K562 (cell line): ENCODE measurements around the gene GSDME. TPM values are rescaled to one million over a fixed set of nuclear protein-coding genes. Genes with fewer than 3 reads are reported as not detected.

ENCODE experiments used
- ATAC-seq: fragments of 200-7000 bp; cut with Tn5 transposase; 3 replicates; pipeline ENCODE4 v1.9.1; 2020; ENCODE audit warnings: moderate library complexity
- BruUV-seq: library from RNA; stranded (reverse); fragments of 400-500 nt; replicated peaks from 2 replicates; lab custom pipeline; 2021; lab: Mats Ljungman, UMichigan
- CTCF ChIA-PET: fragments of 300-600 bp; formaldehyde crosslinking; extraction: SDS; loops from one replicate; lab custom pipeline; 2021; ENCODE audit warnings: low intra/inter-chr PET ratio; lab: Yijun Ruan, JAX
- POLR2A ChIA-PET: fragments of 300-600, 350-650 bp; sonication (Branson Sonifier 250); formaldehyde crosslinking; extraction: SDS; loops from one replicate; lab custom pipeline; 2021; ENCODE audit warnings: antibody characterized with exemption, inconsistent platforms; lab: Yijun Ruan, JAX
- DNase-seq, 4 experiments: peaks; one replicate each; pipeline versions ENCODE4 v3.0.0 to v3.0.0-alpha.2; 2011 to 2018; ENCODE audit warnings: low spot score in 3 of 4, mixed read lengths in 3 of 4; ENCODE audit errors: extremely low read depth in 1 of 4
- FAIRE-seq: peaks from 2 replicates; lab custom pipeline; 2011; peaks lifted over from hg19 to GRCh38; lab: Jason Lieb, UNC
- H2AFZ ChIP-seq: 2 replicates; pipeline ENCODE4 v1.6.0; 2011; ENCODE audit warnings: low read depth, low read length, control low read depth, inconsistent platforms
- H3K27ac ChIP-seq: fragments of 200-600 bp; 3 replicates; pipeline ENCODE4 v1.8.0; 2011; ENCODE audit warnings: low read depth, mild to moderate bottlenecking, control low read depth, inconsistent platforms, low read length, moderate library complexity, mixed read lengths; ENCODE audit errors: extremely low read depth
- H3K27me3 ChIP-seq, 2 experiments: fragments of 300-600 bp in 1 of 2; 2 replicates in 1 of 2; 3 replicates in 1 of 2; pipeline versions ENCODE4 v1.6.0 to v1.8.0; 2011; ENCODE audit warnings: inconsistent platforms in 2 of 2, low read length in 2 of 2, mild to moderate bottlenecking in 1 of 2, mixed read lengths in 1 of 2, moderate library complexity in 1 of 2; ENCODE audit not compliant: control insufficient read depth in 2 of 2, insufficient read depth in 2 of 2
- H3K36me3 ChIP-seq: fragments of 300-600 bp; 3 replicates; pipeline ENCODE4 v1.8.0; 2011; ENCODE audit warnings: mild to moderate bottlenecking, low read length, inconsistent platforms; ENCODE audit not compliant: control insufficient read depth, insufficient read depth
- H3K4me1 ChIP-seq, 2 experiments: fragments of 200-600 bp in 1 of 2; replicated peaks in 1 of 2; 2 replicates in 1 of 2; 3 replicates in 1 of 2; pipeline versions ENCODE4 v1.5.1 to v1.8.0; 2011; ENCODE audit warnings: inconsistent platforms in 2 of 2, low read length in 2 of 2, mild to moderate bottlenecking in 1 of 2, mixed read lengths in 1 of 2, moderate library complexity in 1 of 2; ENCODE audit not compliant: control insufficient read depth in 2 of 2, insufficient read depth in 2 of 2
- H3K4me2 ChIP-seq: 2 replicates; pipeline ENCODE4 v1.6.1; 2011; ENCODE audit warnings: low read length, control low read depth, inconsistent platforms, mixed read lengths; ENCODE audit not compliant: insufficient read depth
- H3K4me3 ChIP-seq: fragments of 200-600 bp; sonication (generic), shearing (Covaris generic); 2 replicates; pipeline ENCODE4 v1.5.1; 2016; ENCODE audit warnings: control low read depth, inconsistent platforms
- H3K79me2 ChIP-seq: fragments of 200-600 bp; 3 replicates; pipeline ENCODE4 v1.8.0; 2011; ENCODE audit warnings: low read length, inconsistent platforms; ENCODE audit not compliant: control insufficient read depth, insufficient read depth
- H3K9ac ChIP-seq, 2 experiments: 2 replicates each; pipeline versions ENCODE4 v1.6.0 to v1.6.1; 2011; ENCODE audit warnings: low read depth in 2 of 2, low read length in 2 of 2, control low read depth in 1 of 2, inconsistent platforms in 1 of 2, mild to moderate bottlenecking in 1 of 2, mixed read lengths in 1 of 2; ENCODE audit not compliant: insufficient read depth in 1 of 2
- H3K9me1 ChIP-seq: one replicate; pipeline ENCODE4 v1.6.0; 2011; ENCODE audit warnings: inconsistent platforms, mild to moderate bottlenecking, low read length, moderate library complexity; ENCODE audit not compliant: control insufficient read depth, insufficient read depth
- H3K9me3 ChIP-seq: replicated peaks from 2 replicates; pipeline ENCODE4 v1.5.1; 2011; ENCODE audit warnings: low read depth, low read length, inconsistent platforms; ENCODE audit not compliant: control insufficient read depth, insufficient read depth
- H4K20me1 ChIP-seq: replicated peaks from 2 replicates; pipeline ENCODE4 v1.6.1; 2011; ENCODE audit warnings: low read length, inconsistent platforms, mixed read lengths; ENCODE audit not compliant: control insufficient read depth, insufficient read depth
- BRCA1 ChIP-seq, 2 experiments: fragments of 450-650 bp in 1 of 2; sonication (generic) in 1 of 2; formaldehyde crosslinking in 1 of 2; IDR thresholded peaks; 2 replicates each; pipeline versions ENCODE4 v1.5.0 to v1.6.1; 2017 to 2020; ENCODE audit warnings: mild to moderate bottlenecking in 1 of 2, missing genetic modification reagents in 1 of 2
- CXXC5 ChIP-seq: fragments of 250-450 bp; sonication (Bioruptor Pico); IDR thresholded peaks from 2 replicates; pipeline ENCODE4 v1.8.0; 2022; ENCODE audit warnings: inconsistent platforms, mild to moderate bottlenecking, moderate library complexity
- GTF2E2 ChIP-seq: fragments of 200-800 bp; sonication (Bioruptor generic); IDR thresholded peaks from 2 replicates; pipeline ENCODE4 v1.6.1; 2016; ENCODE audit warnings: missing genetic modification characterization, missing compliant biosample characterization
- SAFB2 ChIP-seq: fragments of 200-400 bp; formaldehyde crosslinking; IDR thresholded peaks from 2 replicates; pipeline ENCODE4 v1.6.1; 2018; ENCODE audit warnings: borderline replicate concordance, low read length, low read depth, moderate library complexity; ENCODE audit not compliant: severe bottlenecking
- WGBS: fragments of 100-300 bp; shearing (Covaris generic); methylation state at CpG from one replicate; pipeline ENCODE4 v1.1.6; 2016; ENCODE audit warnings: low coverage, mixed read lengths; ENCODE audit not compliant: insufficient coverage; ENCODE audit errors: missing lambda C conversion rate; 5-methylcytosine and 5-hydroxymethylcytosine counted together
- in situ Hi-C: fragments of 300-500 bp; cut with MboI; formaldehyde crosslinking; loops from 4 replicates; pipeline ENCODE4 v1.15.0; 2018; ENCODE audit warnings: inconsistent platforms, mixed read lengths
- intact Hi-C: fragments of 100-400 bp; cut with micrococcal nuclease; formaldehyde crosslinking; loops from 2 replicates; pipeline ENCODE4 v1.14.2; 2022
- polyA plus RNA-seq, 8 experiments: library from polyadenylated mRNA; depleted of rRNA in 4 of 8; stranded (reverse) in 5 of 8; unstranded in 3 of 8; fragments of >200 nt; fragmentation: Nextera tagmentation in 2 of 8; fragmentation: Illumina TruSeq in 1 of 8; extraction: Ambion mirVana in 2 of 8; extraction: Trizol in 1 of 8; gene quantifications; 2 replicates each; pipeline versions ENCODE4 v1.2.1 to v1.2.3, GENCODE V29; 2011 to 2014; ENCODE audit warnings: inconsistent platforms in 1 of 8, missing spikeins in 1 of 8
- total RNA-seq, 7 experiments: library from RNA; depleted of rRNA in 6 of 7; stranded (reverse); fragments of >200 nt in 6 of 7; fragmentation: Illumina TruSeq in 2 of 7; extraction: Trizol in 2 of 7; gene quantifications; 2 replicates each; pipeline versions ENCODE4 v1.2.1 to v1.2.3, GENCODE V29; 2011 to 2021; ENCODE audit warnings: low replicate concordance in 1 of 7
- TF ChIP-seq, protein P1 (sequence below): IDR thresholded peaks from 3 replicates; pipeline ENCODE4 v1.6.1; 2011; ENCODE audit warnings: borderline replicate concordance, mild to moderate bottlenecking, moderate library complexity; ENCODE audit not compliant: insufficient read length; ENCODE audit errors: extremely low read depth
- TF ChIP-seq, protein P2 (sequence below), 2 experiments: fragments of 450-650 bp; IDR thresholded peaks; 2 replicates each; pipeline ENCODE4 v1.6.1; 2018; ENCODE audit warnings: mild to moderate bottlenecking in 2 of 2, low read depth in 1 of 2; ENCODE audit not compliant: partially characterized antibody in 2 of 2

The GSDME gene
- total and polyA plus RNA-seq, 9 of the 15 experiments (the other 6 are each of a cell fraction or from before 2014, with no cell fraction given), result 0.37 to 1.9 (median 0.62) TPM

DNA sequence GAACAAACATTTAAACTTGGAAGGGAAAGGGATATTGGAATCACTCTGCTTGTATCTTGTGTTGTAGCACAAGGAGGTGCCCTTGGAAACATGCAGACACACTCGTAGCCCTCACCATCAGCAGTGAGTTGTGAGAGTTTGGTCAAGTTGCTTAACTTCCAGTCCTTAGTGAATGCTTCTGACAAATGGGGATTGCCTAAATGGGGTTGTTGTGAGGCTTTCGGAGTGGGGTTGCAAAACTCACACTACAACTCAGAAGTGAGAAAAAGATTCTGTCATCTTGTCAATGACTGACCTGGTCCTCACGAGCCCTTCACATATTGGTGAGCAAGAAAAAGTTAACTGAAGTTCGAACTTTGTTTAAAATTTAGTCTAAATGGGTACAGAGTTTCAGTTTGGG, 29.0 kb upstream of the GSDME start:
- in situ Hi-C loops, result no loop called here
- intact Hi-C loops, result no loop called here
- ATAC-seq (no peak), FAIRE-seq (no peak), DNase-seq (no peak)
- Histone ChIP-seq H4K20me1 (no peaks in the 10 kb centered on the region), H3K27me3 (no peaks in the 10 kb centered on the region), H3K36me3 (no peaks in the 10 kb centered on the region), H3K9me1 (no peaks in the 10 kb centered on the region), H3K79me2 (peaks cover 12% of the 10 kb centered on the region; the same call in 2 of the 3 replicates), H3K9me3 (peaks cover 9% of the 10 kb centered on the region), H3K4me3 (no peak overlapping the region), H3K27ac (no peak overlapping the region), H2AFZ (no peak overlapping the region), H3K4me2 (no peak overlapping the region), H3K9ac (no peak overlapping the region), H3K4me1 (no peaks in the 10 kb centered on the region)
- no TSS peak for BruUV-seq
- TF ChIP-seq BRCA1 (IDR thresholded peaks at IDR 0.05) (no peak), BRCA1 (CRISPR knock-in tag; IDR thresholded peaks at IDR 0.05) (no peak), GTF2E2 (tag) (no peak), SAFB2 (no peak), CXXC5 (CRISPR knock-in tag) (no peak)
- TF ChIP-seq, protein P1, sequence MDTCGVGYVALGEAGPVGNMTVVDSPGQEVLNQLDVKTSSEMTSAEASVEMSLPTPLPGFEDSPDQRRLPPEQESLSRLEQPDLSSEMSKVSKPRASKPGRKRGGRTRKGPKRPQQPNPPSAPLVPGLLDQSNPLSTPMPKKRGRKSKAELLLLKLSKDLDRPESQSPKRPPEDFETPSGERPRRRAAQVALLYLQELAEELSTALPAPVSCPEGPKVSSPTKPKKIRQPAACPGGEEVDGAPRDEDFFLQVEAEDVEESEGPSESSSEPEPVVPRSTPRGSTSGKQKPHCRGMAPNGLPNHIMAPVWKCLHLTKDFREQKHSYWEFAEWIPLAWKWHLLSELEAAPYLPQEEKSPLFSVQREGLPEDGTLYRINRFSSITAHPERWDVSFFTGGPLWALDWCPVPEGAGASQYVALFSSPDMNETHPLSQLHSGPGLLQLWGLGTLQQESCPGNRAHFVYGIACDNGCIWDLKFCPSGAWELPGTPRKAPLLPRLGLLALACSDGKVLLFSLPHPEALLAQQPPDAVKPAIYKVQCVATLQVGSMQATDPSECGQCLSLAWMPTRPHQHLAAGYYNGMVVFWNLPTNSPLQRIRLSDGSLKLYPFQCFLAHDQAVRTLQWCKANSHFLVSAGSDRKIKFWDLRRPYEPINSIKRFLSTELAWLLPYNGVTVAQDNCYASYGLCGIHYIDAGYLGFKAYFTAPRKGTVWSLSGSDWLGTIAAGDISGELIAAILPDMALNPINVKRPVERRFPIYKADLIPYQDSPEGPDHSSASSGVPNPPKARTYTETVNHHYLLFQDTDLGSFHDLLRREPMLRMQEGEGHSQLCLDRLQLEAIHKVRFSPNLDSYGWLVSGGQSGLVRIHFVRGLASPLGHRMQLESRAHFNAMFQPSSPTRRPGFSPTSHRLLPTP, result no peak
- TF ChIP-seq, protein P2, sequence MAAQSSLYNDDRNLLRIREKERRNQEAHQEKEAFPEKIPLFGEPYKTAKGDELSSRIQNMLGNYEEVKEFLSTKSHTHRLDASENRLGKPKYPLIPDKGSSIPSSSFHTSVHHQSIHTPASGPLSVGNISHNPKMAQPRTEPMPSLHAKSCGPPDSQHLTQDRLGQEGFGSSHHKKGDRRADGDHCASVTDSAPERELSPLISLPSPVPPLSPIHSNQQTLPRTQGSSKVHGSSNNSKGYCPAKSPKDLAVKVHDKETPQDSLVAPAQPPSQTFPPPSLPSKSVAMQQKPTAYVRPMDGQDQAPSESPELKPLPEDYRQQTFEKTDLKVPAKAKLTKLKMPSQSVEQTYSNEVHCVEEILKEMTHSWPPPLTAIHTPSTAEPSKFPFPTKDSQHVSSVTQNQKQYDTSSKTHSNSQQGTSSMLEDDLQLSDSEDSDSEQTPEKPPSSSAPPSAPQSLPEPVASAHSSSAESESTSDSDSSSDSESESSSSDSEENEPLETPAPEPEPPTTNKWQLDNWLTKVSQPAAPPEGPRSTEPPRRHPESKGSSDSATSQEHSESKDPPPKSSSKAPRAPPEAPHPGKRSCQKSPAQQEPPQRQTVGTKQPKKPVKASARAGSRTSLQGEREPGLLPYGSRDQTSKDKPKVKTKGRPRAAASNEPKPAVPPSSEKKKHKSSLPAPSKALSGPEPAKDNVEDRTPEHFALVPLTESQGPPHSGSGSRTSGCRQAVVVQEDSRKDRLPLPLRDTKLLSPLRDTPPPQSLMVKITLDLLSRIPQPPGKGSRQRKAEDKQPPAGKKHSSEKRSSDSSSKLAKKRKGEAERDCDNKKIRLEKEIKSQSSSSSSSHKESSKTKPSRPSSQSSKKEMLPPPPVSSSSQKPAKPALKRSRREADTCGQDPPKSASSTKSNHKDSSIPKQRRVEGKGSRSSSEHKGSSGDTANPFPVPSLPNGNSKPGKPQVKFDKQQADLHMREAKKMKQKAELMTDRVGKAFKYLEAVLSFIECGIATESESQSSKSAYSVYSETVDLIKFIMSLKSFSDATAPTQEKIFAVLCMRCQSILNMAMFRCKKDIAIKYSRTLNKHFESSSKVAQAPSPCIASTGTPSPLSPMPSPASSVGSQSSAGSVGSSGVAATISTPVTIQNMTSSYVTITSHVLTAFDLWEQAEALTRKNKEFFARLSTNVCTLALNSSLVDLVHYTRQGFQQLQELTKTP (IDR thresholded peaks at IDR 0.05; ENCODE audit: low read depth in 1 of 2, partially characterized antibody in 2 of 2), result no peak
- POLR2A ChIA-PET, result no interaction called here
- WGBS, result 54% methylated on average over 4 of the region's 4 CpGs
- CTCF ChIA-PET, result no interaction called here
